PFSK-1 (cell line): ENCODE data around the gene TSPAN4.

Experiments
- FOXP2 ChIP-seq: optimal IDR thresholded peaks from 2 replicates; pipeline ENCODE3; 2011; ENCODE audit warnings: borderline replicate concordance, control low read depth, inconsistent platforms; ENCODE audit not compliant: insufficient read depth; ENCODE audit errors: extremely low read length, extremely low read depth
- POLR2AphosphoS5 ChIP-seq: IDR thresholded peaks from 2 replicates; pipeline ENCODE4 v1.6.1; 2012; ENCODE audit warnings: low read depth, mild to moderate bottlenecking, control low read depth, low read length, moderate library complexity
- SIN3A ChIP-seq: IDR thresholded peaks from 2 replicates; pipeline ENCODE4 v1.6.1; 2012; ENCODE audit warnings: mild to moderate bottlenecking, low read length, moderate library complexity, borderline replicate concordance; ENCODE audit not compliant: insufficient read depth
- TAF1 ChIP-seq: IDR thresholded peaks from 2 replicates; pipeline ENCODE4 v1.6.1; 2012; ENCODE audit warnings: low read length, control low read depth, borderline replicate concordance; ENCODE audit not compliant: insufficient read depth
- TF ChIP-seq, protein P1 (sequence below), 2 experiments: IDR thresholded peaks; 2 replicates each; pipeline versions ENCODE4 v1.6.1 to v1.8.0; 2011 to 2012; ENCODE audit warnings: low read depth in 2 of 2, low read length in 2 of 2, control low read depth in 1 of 2, inconsistent platforms in 1 of 2, mild to moderate bottlenecking in 1 of 2, moderate library complexity in 1 of 2; ENCODE audit not compliant: insufficient read depth in 1 of 2

The TSPAN4 gene

DNA sequence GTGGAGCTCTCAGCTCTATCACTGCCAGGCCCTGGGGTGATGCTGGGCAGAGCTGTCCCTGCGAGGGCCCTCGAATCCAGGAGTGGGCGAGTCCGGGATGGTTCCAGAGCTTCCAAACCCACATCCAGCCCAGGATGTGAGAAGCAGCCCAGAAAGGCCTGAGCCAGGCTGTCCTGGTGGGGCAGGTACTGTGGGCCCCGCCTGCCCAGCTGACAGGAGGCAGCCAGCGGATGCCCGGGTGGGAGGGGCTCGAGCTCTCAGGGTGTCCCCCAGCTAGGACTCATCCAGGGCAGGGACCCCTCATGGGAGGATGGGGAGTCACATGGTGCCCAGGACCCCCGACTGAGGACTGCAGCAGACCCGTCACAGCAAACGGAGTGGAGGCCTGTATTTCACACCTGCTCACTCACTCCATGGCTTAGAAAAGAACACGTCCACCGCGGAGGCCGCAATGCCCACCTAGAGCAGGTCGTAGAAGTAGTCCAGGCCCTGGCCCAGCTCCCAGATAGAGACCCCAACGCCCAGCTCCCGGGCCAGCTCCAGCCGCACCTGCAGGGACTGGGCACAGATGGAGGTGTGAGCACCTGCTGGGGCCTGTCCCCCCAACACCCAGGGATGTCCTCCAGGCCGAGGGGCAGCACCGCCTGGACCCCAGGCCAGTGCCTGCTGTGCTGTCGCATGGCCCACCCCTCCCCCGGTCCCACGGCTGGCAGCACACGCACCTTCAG lies 26.9 kb downstream of the TSPAN4 start:
- no peak for TF ChIP-seq SIN3A
- no peak for TF ChIP-seq POLR2AphosphoS5
- TF ChIP-seq, protein P1, sequence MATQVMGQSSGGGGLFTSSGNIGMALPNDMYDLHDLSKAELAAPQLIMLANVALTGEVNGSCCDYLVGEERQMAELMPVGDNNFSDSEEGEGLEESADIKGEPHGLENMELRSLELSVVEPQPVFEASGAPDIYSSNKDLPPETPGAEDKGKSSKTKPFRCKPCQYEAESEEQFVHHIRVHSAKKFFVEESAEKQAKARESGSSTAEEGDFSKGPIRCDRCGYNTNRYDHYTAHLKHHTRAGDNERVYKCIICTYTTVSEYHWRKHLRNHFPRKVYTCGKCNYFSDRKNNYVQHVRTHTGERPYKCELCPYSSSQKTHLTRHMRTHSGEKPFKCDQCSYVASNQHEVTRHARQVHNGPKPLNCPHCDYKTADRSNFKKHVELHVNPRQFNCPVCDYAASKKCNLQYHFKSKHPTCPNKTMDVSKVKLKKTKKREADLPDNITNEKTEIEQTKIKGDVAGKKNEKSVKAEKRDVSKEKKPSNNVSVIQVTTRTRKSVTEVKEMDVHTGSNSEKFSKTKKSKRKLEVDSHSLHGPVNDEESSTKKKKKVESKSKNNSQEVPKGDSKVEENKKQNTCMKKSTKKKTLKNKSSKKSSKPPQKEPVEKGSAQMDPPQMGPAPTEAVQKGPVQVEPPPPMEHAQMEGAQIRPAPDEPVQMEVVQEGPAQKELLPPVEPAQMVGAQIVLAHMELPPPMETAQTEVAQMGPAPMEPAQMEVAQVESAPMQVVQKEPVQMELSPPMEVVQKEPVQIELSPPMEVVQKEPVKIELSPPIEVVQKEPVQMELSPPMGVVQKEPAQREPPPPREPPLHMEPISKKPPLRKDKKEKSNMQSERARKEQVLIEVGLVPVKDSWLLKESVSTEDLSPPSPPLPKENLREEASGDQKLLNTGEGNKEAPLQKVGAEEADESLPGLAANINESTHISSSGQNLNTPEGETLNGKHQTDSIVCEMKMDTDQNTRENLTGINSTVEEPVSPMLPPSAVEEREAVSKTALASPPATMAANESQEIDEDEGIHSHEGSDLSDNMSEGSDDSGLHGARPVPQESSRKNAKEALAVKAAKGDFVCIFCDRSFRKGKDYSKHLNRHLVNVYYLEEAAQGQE (IDR thresholded peaks at IDR 0.05; ENCODE audit: insufficient read depth in 1 of 2, low read depth in 2 of 2, low read length in 2 of 2): no peak
- no peak for TF ChIP-seq FOXP2
- no peak for TF ChIP-seq TAF1

DNA sequence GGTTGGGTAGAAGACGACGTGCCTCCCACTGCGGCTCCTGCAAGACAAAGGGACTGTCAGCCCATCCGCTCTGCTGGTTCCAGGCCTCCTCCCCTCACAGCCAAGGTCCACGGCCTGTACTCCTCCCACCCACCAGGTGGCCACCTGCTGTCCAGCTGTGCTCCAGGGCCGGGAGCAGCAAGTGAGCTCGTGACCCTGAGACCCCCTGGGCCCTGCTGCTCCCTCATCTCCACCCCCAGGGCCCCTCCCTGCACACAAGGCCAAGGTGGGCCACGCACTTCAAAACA lies 27.4 kb downstream of the TSPAN4 start:
- no peak for TF ChIP-seq POLR2AphosphoS5
- TF ChIP-seq FOXP2: no peak
- no peak for TF ChIP-seq TAF1
- no peak for TF ChIP-seq SIN3A
- TF ChIP-seq, protein P1 (IDR thresholded peaks at IDR 0.05; ENCODE audit: insufficient read depth in 1 of 2, low read depth in 2 of 2, low read length in 2 of 2): no peak

DNA sequence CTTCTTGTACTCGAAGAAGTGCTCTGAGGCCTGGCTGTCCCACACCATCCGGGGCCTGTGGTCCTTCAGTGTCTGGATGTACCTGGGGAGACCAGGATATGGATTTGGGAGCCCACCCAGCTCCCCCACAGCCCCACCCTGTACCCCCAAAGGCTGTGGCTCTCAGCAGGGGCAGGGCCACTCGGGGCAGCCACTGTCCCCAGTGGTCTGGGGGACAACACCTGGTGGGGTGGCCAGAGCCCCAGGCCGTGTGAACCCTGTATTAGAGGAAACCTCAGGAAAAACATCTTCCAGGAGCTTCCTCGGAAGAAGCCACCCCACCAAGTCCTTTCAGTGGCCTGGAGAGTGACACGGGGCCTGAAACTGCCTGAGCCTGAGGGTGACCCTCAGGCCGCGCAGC lies 27.8 kb downstream of the TSPAN4 start:
- no peak for TF ChIP-seq SIN3A
- TF ChIP-seq FOXP2: no peak

- TF ChIP-seq TAF1 (no peak), POLR2AphosphoS5 (no peak), FOXP2 (no peak), SIN3A (no peak)
- TF ChIP-seq, protein P1 (IDR thresholded peaks at IDR 0.05; ENCODE audit: insufficient read depth in 1 of 2, low read depth in 2 of 2, low read length in 2 of 2): no peak
These were observed 28.8 kb downstream of the TSPAN4 start for GRCh38 chr11:871472-871871.

DNA sequence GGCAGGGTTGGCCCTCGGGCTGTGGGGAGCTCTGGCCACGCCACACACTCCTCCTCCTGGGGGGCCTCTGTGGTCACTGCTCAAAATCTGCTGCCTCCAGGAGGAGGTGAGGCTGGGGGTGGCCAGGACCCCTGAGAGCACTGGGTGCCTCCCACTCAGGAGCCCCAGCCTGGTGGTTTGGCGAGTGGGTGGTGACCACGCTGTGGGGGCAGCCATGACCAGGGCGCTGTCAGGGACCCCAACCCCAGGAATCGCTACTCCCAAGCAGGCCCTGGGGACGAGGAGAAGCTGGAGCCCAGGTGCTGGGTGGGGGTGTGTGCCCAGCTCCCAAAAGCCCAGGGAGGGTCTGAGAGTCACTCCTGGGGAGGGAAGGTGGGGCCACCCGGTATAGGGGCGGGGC lies 30.1 kb downstream of the TSPAN4 start:
- no peak for TF ChIP-seq POLR2AphosphoS5
- TF ChIP-seq TAF1: no peak
- TF ChIP-seq, protein P1 (IDR thresholded peaks at IDR 0.05; ENCODE audit: insufficient read depth in 1 of 2, low read depth in 2 of 2, low read length in 2 of 2): no peak
- no peak for TF ChIP-seq FOXP2
- TF ChIP-seq SIN3A: no peak
